IPS-18a (cell line): Measurements from ENCODE around the gene PARP9.

Source experiments
- H3K27ac ChIP-seq: one replicate; pipeline ENCODE4 v1.5.1; 2013; ENCODE audit warnings: low read length
- H3K27me3 ChIP-seq: one replicate; pipeline ENCODE4 v1.6.1; 2013; ENCODE audit warnings: mild to moderate bottlenecking, low read length; ENCODE audit not compliant: control insufficient read depth, insufficient read depth
- H3K36me3 ChIP-seq: one replicate; pipeline ENCODE4 v1.6.1; 2013; ENCODE audit warnings: low read depth, low read length; ENCODE audit not compliant: control insufficient read depth
- H3K4me1 ChIP-seq: one replicate; pipeline ENCODE4 v1.6.1; 2013; ENCODE audit warnings: low read depth, low read length; ENCODE audit not compliant: control insufficient read depth
- H3K4me3 ChIP-seq: one replicate; pipeline ENCODE4 v1.5.1; 2013; ENCODE audit warnings: low read length
- H3K9ac ChIP-seq: one replicate; pipeline ENCODE4 v1.6.1; 2013; ENCODE audit warnings: mild to moderate bottlenecking, low read length, moderate library complexity
- H3K9me3 ChIP-seq: one replicate; pipeline ENCODE4 v1.6.1; 2013; ENCODE audit warnings: low read depth, low read length; ENCODE audit not compliant: control insufficient read depth

The PARP9 gene

DNA sequence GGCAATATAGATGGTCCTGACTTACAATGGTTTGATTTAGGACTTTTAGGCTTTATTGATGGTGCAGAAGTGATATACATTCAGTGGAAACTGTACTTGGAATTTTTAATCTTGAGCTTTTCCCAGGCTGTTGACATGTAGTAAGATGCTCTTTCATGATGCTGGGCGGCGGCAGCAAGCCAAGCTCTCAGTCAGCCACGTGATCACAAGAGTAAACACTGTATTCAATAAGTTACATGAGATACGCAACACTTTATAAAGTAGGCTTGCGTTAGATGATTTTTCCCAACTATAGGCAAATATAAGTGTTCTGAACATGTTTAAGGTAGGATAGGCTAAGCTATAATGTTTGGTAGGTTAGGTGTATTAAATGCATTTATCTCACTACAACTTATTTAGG is 17.9 kb downstream of the PARP9 start:
- Histone ChIP-seq H3K9ac (no peak overlapping the region), H3K4me3 (no peak overlapping the region), H3K27ac (no peak overlapping the region), H3K9me3 (no peaks in the 10 kb centered on the region), H3K27me3 (no peaks in the 10 kb centered on the region), H3K4me1 (no peaks in the 10 kb centered on the region), H3K36me3 (no peaks in the 10 kb centered on the region)

GRCh38 chr3:122538956-122539490 is 25.1 kb downstream of the PARP9 start:
- H3K27me3 ChIP-seq, result no peaks in the 10 kb centered on the region
- H3K4me1 ChIP-seq, result peaks cover 16% of the 10 kb centered on the region
- no peaks in the 10 kb centered on the region for H3K36me3 ChIP-seq
- no peak overlapping the region for H3K9ac ChIP-seq
- no peak overlapping the region for H3K27ac ChIP-seq
- H3K4me3 ChIP-seq, result no peak overlapping the region
- H3K9me3 ChIP-seq, result no peaks in the 10 kb centered on the region

DNA sequence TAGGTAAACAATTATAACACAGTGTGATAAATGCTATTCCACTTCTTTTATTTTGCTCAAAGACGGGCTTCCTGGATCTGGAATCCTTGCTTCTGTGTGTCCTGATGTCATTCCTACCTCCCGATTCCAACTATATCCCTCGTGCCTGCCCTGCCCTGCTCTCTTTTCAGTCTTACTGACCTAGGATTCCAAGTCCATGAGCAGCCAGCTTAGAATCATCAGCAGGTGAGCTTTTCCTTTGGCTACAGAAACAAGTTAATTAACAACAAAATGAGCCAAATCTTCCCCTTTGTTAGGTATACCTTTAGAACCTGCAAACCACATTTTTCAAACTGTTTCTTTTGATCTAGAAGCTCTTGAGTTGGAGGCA is 27.5 kb downstream of the PARP9 start:
- Histone ChIP-seq H3K27ac (no peak overlapping the region), H3K4me3 (no peak overlapping the region), H3K36me3 (no peaks in the 10 kb centered on the region), H3K4me1 (peaks cover 16% of the 10 kb centered on the region), H3K27me3 (no peaks in the 10 kb centered on the region), H3K9ac (no peak overlapping the region), H3K9me3 (no peaks in the 10 kb centered on the region)

GRCh38 chr3:122535964-122536631 is 28.0 kb downstream of the PARP9 start:
- Histone ChIP-seq H3K27ac (no peak overlapping the region), H3K9ac (no peak overlapping the region), H3K4me3 (no peak overlapping the region), H3K27me3 (no peaks in the 10 kb centered on the region), H3K9me3 (no peaks in the 10 kb centered on the region), H3K36me3 (no peaks in the 10 kb centered on the region), H3K4me1 (peaks cover 16% of the 10 kb centered on the region)

- Histone ChIP-seq H3K9me3 (no peaks in the 10 kb centered on the region), H3K27ac (no peak overlapping the region), H3K4me3 (no peak overlapping the region), H3K4me1 (peaks cover 16% of the 10 kb centered on the region), H3K27me3 (no peaks in the 10 kb centered on the region), H3K36me3 (no peaks in the 10 kb centered on the region), H3K9ac (no peak overlapping the region)
These were observed 30.2 kb downstream of the PARP9 start for GRCh38 chr3:122533931-122534334.

GRCh38 chr3:122533480-122533879 is 30.6 kb downstream of the PARP9 start:
- no peak overlapping the region for H3K4me3 ChIP-seq
- no peak overlapping the region for H3K27ac ChIP-seq
- no peaks in the 10 kb centered on the region for H3K36me3 ChIP-seq
- no peaks in the 10 kb centered on the region for H3K9me3 ChIP-seq
- peaks cover 16% of the 10 kb centered on the region for H3K4me1 ChIP-seq
- H3K27me3 ChIP-seq, result no peaks in the 10 kb centered on the region
- no peak overlapping the region for H3K9ac ChIP-seq

- H3K36me3 ChIP-seq, result no peaks in the 10 kb centered on the region
- H3K27me3 ChIP-seq, result no peaks in the 10 kb centered on the region
These were observed 33.9 kb downstream of the PARP9 start for GRCh38 chr3:122530164-122530563.

DNA sequence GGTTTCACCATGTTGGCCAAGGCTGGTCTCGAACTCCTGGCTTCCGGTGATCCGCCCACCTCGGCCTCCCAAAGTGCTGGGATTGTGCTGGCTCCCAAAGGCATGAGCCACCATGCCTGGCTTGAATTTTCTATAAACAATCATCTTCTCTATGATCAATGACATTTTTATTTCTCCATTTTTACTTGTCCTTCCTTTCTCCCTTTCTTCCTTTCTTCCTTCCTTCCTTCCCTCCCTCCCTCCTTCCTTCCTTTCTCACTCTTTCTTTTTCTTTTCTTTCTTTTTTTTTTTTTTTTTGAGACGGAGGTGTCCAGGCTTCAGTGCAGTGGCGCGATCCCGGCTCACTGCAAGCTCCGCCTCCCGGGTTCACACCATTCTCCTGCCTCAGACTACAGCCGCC is 40.8 kb downstream of the PARP9 start:
- H3K36me3 ChIP-seq, result no peaks in the 10 kb centered on the region

More at GRCh38 chr3:122530164-122530563, 33.9 kb downstream of the PARP9 start:
- Histone ChIP-seq H3K27ac (no peak overlapping the region), H3K4me3 (no peak overlapping the region), H3K9me3 (no peaks in the 10 kb centered on the region), H3K4me1 (no peaks in the 10 kb centered on the region), H3K9ac (no peak overlapping the region)

GRCh38 chr3:122520861-122521260 is 43.2 kb downstream of the PARP9 start:
- no peaks in the 10 kb centered on the region for H3K9me3 ChIP-seq
- H3K4me3 ChIP-seq, result no peak overlapping the region
- no peak overlapping the region for H3K27ac ChIP-seq
- H3K4me1 ChIP-seq, result no peaks in the 10 kb centered on the region
- H3K9ac ChIP-seq, result no peak overlapping the region
- no peaks in the 10 kb centered on the region for H3K36me3 ChIP-seq
- no peaks in the 10 kb centered on the region for H3K27me3 ChIP-seq

More for the DNA sequence above, 40.8 kb downstream of the PARP9 start:
- Histone ChIP-seq H3K9me3 (no peaks in the 10 kb centered on the region), H3K27me3 (no peaks in the 10 kb centered on the region), H3K9ac (no peak overlapping the region), H3K4me1 (no peaks in the 10 kb centered on the region), H3K4me3 (no peak overlapping the region), H3K27ac (no peak overlapping the region)

GRCh38 chr3:122519693-122520092 is 44.4 kb downstream of the PARP9 start:
- no peak overlapping the region for H3K27ac ChIP-seq
- H3K36me3 ChIP-seq, result no peaks in the 10 kb centered on the region
- H3K9ac ChIP-seq, result no peak overlapping the region
- H3K4me1 ChIP-seq, result no peaks in the 10 kb centered on the region
- H3K4me3 ChIP-seq, result no peak overlapping the region
- H3K9me3 ChIP-seq, result no peaks in the 10 kb centered on the region
- no peaks in the 10 kb centered on the region for H3K27me3 ChIP-seq

DNA sequence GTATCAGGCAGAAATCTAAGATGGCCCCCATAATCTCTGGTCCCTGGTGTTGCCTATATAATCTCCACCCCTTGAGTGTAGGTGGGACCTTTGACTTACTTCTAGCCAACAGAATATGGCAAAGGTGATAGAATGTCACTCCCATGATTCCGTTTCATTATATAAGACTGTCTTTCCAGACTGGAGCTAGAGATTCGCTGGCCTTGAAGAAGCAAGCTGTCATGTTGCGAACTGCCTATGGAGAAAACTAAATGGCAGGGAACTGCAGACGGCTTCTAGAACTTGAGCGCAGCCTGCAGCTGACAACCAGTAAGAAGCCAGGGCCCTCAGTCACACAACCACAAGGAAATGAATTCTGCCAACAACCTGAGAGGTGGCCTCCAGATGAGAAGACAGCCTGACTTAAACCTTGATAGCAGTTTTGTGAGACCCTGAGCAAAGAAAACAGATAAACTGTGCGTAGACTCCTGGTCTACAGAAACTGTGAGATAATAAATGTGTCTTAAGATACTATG is 47.2 kb downstream of the PARP9 start:
- H3K27ac ChIP-seq, result no peak overlapping the region
- no peaks in the 10 kb centered on the region for H3K27me3 ChIP-seq
- no peaks in the 10 kb centered on the region for H3K36me3 ChIP-seq
- no peak overlapping the region for H3K9ac ChIP-seq
- peaks cover 10% of the 10 kb centered on the region for H3K4me1 ChIP-seq
- H3K4me3 ChIP-seq, result no peak overlapping the region
- no peaks in the 10 kb centered on the region for H3K9me3 ChIP-seq

GRCh38 chr3:122515870-122516269 is 48.2 kb downstream of the PARP9 start:
- Histone ChIP-seq H3K4me3 (no peak overlapping the region), H3K9me3 (no peaks in the 10 kb centered on the region), H3K27ac (no peak overlapping the region), H3K36me3 (no peaks in the 10 kb centered on the region), H3K4me1 (peaks cover 13% of the 10 kb centered on the region), H3K9ac (no peak overlapping the region), H3K27me3 (no peaks in the 10 kb centered on the region)
